Neural crest cell (in vitro differentiated cells): ENCODE data around the gene TSLP. TPM values are rescaled to one million over a fixed set of nuclear protein-coding genes. Genes with fewer than 3 reads are reported as not detected.

Source experiments
- DNase-seq: peaks from one replicate; pipeline ENCODE4 v3.0.0; 2021; ENCODE audit warnings: low read depth, mixed read lengths, low spot score
- H3K27ac Mint-ChIP-seq: one replicate; pipeline ENCODE4 v1.8.0; 2021; ENCODE audit warnings: mild to moderate bottlenecking, mixed read lengths; ENCODE audit not compliant: unreplicated experiment
- H3K27me3 Mint-ChIP-seq: 2 replicates; pipeline ENCODE4 v1.8.0; 2021; ENCODE audit warnings: low read depth, mild to moderate bottlenecking, mixed read lengths
- H3K36me3 Mint-ChIP-seq: 2 replicates; pipeline ENCODE4 v1.8.0; 2021; ENCODE audit warnings: low read depth, mild to moderate bottlenecking, mixed read lengths
- H3K4me1 Mint-ChIP-seq: 2 replicates; pipeline ENCODE4 v1.8.0; 2021; ENCODE audit warnings: mixed read lengths
- H3K4me3 Mint-ChIP-seq: one replicate; pipeline ENCODE4 v1.8.0; 2021; ENCODE audit warnings: mild to moderate bottlenecking, mixed read lengths
- H3K9me3 Mint-ChIP-seq: 2 replicates; pipeline ENCODE4 v1.8.0; 2021; ENCODE audit warnings: mixed read lengths
- total RNA-seq: library from RNA; stranded (reverse); gene quantifications from 2 replicates; pipeline ENCODE4 v1.2.1, GENCODE V29; 2021
- TF ChIP-seq, protein P1 (sequence below): fragments of 200-600 bp; sonication (generic); conservative IDR thresholded peaks from 2 replicates; pipeline ENCODE4 v1.5.0; 2021; ENCODE audit warnings: antibody characterized with exemption, mild to moderate bottlenecking

The TSLP gene
- total RNA-seq, 1 donor from 2014 or later = not detected

DNA sequence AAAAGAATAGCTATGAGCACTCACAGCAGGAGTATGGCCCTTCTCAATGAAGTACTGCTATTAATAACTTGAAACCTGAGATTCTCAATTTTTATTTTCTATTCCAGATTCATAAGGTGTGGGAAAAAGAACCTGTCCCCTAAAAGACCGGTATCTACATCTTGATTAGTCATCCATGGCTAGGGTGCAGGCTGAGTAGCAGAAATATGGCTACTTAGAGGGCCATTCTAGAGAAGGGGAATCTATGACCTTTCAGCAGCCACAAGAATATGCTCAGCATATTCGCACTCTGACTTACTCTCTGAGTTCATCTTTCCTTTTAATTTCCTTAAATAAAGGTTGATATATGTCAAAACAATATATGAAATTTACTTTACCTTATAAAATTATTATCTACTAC is 48.3 kb downstream of the TSLP start:
- H3K9me3 Mint-ChIP-seq = no peaks in the 10 kb centered on the region
- no peak overlapping the region for H3K4me3 Mint-ChIP-seq
- no peaks in the 10 kb centered on the region for H3K4me1 Mint-ChIP-seq
- no peak overlapping the region for H3K27ac Mint-ChIP-seq
- DNase-seq = no peak
- TF ChIP-seq, protein P1, sequence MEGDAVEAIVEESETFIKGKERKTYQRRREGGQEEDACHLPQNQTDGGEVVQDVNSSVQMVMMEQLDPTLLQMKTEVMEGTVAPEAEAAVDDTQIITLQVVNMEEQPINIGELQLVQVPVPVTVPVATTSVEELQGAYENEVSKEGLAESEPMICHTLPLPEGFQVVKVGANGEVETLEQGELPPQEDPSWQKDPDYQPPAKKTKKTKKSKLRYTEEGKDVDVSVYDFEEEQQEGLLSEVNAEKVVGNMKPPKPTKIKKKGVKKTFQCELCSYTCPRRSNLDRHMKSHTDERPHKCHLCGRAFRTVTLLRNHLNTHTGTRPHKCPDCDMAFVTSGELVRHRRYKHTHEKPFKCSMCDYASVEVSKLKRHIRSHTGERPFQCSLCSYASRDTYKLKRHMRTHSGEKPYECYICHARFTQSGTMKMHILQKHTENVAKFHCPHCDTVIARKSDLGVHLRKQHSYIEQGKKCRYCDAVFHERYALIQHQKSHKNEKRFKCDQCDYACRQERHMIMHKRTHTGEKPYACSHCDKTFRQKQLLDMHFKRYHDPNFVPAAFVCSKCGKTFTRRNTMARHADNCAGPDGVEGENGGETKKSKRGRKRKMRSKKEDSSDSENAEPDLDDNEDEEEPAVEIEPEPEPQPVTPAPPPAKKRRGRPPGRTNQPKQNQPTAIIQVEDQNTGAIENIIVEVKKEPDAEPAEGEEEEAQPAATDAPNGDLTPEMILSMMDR = no peak
- no peaks in the 10 kb centered on the region for H3K27me3 Mint-ChIP-seq
- H3K36me3 Mint-ChIP-seq = peaks cover 13% of the 10 kb centered on the region

DNA sequence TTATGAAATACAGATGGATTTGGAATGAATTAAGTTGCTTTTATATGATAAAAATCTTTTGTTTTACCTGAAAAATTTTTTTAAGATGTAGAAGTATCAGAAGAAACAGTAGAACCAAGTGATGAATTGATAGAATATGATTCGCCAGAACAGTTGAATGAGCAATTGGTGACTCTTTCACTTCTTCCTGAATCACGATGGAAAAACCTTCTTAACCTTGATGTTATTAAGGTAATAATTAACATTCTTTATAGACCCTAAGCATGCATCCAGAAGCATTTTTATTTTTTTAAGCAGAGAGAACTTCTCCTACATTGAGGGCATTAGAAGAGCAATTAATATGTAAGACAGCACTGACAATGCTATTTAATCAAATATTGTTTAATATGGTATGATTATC is 49.4 kb downstream of the TSLP start:
- Mint-ChIP-seq H3K4me3 (no peak overlapping the region), H3K27me3 (no peaks in the 10 kb centered on the region), H3K9me3 (no peaks in the 10 kb centered on the region), H3K27ac (no peak overlapping the region), H3K4me1 (no peaks in the 10 kb centered on the region), H3K36me3 (peaks cover 13% of the 10 kb centered on the region)
- TF ChIP-seq, protein P1 = no peak
- no peak for DNase-seq

DNA sequence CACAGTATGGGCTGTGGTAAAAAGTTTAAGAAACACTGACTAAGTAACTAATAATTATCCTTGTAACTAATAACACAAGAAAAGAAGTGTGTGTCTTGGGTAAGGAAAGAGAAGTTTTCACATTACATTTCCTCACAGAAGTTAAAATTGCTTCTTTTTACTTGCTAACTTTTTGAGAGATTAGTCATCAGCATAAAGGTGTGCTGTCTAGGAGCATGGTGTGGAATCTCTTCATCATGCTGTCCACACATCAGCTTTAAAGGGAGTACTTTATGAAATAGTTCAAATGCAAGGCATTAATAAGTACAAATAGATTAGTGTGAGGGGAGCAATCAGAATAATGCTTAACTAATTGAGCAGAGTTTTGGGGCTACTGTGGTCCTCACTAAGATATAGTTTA is 50.4 kb downstream of the TSLP start:
- TF ChIP-seq, protein P1 = no peak
- H3K4me3 Mint-ChIP-seq = no peak overlapping the region
- H3K36me3 Mint-ChIP-seq = peaks cover 13% of the 10 kb centered on the region
- H3K9me3 Mint-ChIP-seq = no peaks in the 10 kb centered on the region
- no peaks in the 10 kb centered on the region for H3K27me3 Mint-ChIP-seq
- no peak overlapping the region for H3K27ac Mint-ChIP-seq
- no peaks in the 10 kb centered on the region for H3K4me1 Mint-ChIP-seq
- DNase-seq = no peak

DNA sequence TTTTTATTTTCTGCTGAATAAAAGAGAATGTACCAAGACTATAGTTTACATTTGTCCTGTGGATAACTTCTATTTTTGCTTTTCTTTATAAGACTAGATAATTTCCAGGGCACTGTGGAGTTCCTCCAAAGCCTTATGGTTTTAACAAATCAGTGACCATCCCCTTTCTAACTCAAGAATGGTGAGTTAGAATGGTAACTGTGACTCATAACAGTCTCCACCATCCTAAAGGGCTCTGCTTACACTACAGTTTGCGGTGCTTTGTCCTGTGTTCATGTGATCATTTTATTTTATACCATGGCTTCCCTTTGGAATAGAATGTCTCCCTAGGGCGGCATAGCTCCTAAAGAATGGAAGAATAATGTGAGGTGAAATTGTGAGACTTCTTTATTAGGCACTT is 50.9 kb downstream of the TSLP start:
- Mint-ChIP-seq H3K4me3 (no peak overlapping the region), H3K9me3 (no peaks in the 10 kb centered on the region), H3K36me3 (peaks cover 13% of the 10 kb centered on the region), H3K27me3 (no peaks in the 10 kb centered on the region), H3K4me1 (no peaks in the 10 kb centered on the region), H3K27ac (no peak overlapping the region)
- TF ChIP-seq, protein P1 = no peak
- no peak for DNase-seq

DNA sequence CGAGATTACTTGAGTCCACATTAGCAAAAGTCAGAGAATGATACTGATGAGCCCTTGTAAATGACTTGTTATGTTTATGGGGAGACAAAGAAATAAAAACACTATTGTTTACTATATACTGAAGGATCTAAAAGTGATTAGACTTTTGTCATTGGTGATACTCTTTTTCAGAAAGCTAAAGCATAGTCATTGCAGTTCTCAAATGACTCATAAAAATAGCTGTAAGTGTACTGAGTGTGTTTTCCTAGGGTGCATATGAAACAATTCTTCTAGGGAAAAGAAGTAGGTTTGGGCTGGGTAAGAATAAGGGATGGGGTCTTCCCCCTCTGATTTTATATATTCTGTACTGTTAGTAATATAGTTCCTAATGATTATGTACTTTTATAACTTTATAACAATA is 53.3 kb downstream of the TSLP start:
- TF ChIP-seq, protein P1 = no peak
- no peak overlapping the region for H3K27ac Mint-ChIP-seq
- H3K9me3 Mint-ChIP-seq = no peaks in the 10 kb centered on the region
- H3K4me3 Mint-ChIP-seq = no peak overlapping the region
- DNase-seq = no peak
- H3K4me1 Mint-ChIP-seq = no peaks in the 10 kb centered on the region
- H3K27me3 Mint-ChIP-seq = no peaks in the 10 kb centered on the region
- H3K36me3 Mint-ChIP-seq = peaks cover 15% of the 10 kb centered on the region

DNA sequence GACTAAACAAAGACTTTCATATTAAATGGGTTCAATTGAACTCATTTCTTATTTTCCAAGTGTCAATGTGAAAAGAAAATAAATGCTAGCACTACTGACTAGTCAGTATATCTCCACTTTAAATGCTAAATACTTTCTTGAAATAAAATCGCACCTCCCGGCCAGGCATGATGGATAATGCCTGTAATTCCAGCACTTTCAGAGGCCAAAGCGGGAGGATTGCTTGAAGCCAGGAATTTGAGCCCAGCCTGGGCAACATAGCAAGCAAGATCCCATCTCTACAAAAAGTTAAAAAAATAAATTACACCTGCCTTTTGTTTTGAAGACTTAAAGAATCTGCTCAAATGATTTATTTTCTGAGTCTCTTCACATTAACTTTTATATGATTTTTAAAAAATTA is 55.4 kb downstream of the TSLP start:
- Mint-ChIP-seq H3K4me3 (no peak overlapping the region), H3K36me3 (peaks cover 10% of the 10 kb centered on the region), H3K27ac (no peak overlapping the region), H3K4me1 (peaks cover 5% of the 10 kb centered on the region), H3K27me3 (no peaks in the 10 kb centered on the region), H3K9me3 (no peaks in the 10 kb centered on the region)
- no peak for DNase-seq
- TF ChIP-seq, protein P1 = no peak
